ENCODE results near the gene PTPRH.

PTPRH gene

DNA sequence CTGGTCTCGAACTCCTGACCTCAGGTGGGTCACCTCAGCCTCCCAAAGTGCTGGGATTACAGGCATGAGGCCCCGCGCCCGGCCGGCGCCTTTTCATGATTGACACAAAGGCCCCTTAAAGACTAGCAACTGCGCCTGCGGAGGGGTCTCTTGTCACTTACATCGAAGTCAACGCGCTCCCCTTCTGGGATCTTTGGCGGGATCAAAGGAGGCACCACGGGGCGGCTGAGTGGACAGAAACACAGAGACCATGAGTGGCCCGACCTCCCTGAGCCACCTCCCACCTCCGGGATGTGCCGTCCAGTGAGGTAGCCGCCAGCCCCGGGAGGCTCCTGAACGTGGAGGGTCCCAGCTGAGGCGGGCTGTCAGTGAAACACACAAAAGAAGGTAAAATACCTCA, 67.6 kb downstream of the PTPRH start:
- in situ Hi-C loops (cut with HindIII; ENCODE audit: low sequenced_read_pairs): no loop called here

DNA sequence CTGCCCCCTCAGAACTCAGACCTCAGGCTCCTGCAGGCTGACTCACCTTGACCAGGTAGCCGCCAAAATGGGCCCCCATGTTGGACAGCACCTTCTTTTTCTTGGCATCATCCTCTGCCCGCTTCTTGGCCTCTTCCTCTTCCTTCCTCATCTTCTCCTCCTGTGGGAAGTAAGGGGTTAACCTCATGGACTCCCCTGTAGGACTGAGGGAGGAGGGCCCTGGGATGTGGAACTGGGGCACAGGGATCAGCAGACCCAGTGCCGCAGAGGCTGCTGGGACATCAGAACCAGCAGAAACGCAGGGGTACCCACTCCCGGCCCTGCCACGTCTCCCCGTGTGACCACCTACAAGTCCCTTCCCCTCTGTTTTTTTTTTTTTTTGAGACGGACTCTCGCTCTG, 71.4 kb downstream of the PTPRH start:
- in situ Hi-C loops (cut with HindIII; ENCODE audit: low sequenced_read_pairs): no loop called here

DNA sequence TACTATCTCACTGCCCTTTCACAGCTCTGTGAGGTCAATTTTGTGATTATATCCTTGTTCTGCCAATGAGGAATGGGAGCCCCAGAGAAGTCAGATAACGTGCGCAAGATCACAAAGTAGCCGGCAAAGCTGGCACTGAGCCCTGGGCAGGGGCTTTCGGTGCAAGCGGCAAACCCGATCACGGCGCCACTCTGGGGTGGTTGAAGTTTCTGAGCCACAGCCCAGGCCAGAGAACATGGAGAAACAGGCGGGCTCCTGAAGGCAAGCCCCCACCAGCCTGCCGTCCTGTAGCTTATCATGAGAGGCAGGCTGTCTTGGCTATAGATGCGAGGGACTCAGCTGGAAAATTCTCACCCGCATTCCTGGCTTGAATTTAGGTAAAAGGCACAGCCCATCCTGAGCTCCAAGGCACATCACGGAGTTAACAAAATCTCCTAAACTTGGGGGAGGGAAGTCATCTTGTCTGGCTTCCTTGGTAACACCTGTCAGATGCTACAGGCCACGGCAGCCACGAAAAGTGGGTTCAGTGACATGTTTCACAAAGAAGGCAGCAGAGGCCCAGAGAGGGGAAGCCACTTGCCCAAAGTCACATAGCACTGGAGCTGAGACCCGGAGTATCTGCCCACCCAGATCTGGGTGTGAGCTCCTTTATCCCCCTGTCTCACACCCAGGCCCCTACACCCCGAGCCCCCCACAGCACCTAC, 72.8 kb downstream of the PTPRH start:
- in situ Hi-C loops (cut with HindIII; ENCODE audit: low sequenced_read_pairs): no loop called here

DNA sequence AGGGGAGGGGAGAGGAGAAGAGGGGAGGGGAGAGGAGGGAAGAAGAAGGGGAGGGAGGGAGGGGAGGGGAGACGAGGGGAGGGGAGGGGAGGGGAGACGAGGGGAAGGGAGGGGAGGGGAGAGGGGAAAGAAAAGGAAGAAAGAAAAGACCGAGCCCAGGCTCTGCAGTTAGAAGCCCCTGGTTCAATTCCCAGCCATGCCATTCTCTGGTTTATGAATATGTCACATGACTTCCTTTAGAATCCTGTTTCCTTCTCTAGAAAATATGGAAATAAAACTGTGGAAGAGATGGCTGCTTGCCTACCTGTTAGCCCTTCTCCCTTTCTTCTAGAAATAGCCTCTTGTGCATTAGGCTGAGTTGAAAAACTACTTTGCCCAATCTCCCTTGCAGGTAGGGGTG, 74.6 kb downstream of the PTPRH start:
- in situ Hi-C loops (cut with HindIII; ENCODE audit: low sequenced_read_pairs): no loop called here

DNA sequence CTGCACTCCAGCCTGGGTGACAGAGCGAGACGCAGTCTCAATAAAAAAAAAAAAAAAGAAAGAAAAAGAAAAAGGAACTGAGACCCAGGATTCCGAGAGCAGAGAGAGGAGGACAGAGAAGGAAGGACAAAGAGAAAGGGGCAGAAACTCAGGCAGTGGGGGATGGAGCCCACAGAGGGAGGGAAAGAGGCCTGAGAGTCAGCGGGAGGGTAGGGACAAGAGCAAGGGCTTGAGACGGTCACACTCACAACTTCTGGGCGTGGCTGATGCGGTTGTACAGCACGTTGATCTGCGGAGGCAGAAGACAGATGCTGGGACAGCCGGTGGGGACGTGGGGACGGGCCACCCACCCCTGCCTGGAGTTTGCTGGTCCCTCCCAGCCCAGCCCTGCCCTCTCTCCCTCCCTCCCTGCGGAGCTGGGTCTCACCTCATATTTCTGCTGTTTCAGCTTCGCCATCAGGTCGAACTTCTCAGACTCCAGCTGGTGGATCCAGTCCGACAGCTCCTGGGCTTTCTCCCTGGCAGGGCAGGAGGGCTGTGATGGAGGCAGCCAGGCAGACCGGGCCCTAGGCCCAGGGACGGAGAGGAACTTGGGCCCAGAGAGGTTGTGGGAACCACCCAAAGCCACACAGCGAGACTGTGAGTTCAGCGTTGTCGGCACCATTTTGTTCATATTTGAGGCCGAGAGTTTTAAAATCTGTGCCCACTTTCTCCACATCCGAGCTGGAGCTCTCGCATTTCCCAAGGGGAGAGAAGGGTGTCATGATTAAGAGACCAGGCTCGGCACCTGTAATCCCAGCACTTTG, 75.5 kb downstream of the PTPRH start:
- in situ Hi-C loops (cut with HindIII; ENCODE audit: low sequenced_read_pairs): no loop called here

DNA sequence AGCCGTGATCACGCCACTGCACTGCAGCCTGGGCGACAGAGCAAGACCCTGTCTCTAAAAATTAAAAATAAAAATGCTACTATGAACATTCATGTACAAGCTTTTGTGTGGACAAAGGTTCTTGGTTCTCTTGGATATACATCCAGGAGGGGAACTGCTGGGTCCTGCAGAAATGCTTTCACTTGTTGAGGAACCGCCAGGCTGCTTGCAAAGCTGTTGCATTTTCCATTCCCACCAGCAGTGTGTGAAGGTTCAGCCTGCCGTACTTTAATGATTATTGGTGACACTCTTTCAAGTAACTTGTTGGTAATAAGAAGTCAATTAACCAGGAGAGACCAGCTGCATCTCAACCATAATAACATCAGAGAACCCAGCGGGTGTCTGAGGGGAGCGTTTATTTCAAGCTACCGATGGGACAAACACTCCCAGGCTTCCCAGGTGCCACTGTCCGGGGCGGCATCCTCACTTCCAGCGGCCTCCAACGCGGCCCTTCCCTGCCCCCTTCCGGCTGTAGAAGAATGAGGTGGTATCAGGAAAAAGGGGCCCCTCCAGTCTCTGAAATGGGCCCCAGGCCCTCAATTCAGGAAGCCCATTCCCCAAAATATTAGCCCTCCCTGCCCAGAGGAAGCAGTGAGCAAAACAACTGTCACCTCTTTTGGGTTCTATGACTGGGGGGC, 76.7 kb downstream of the PTPRH start:
- in situ Hi-C loops (cut with HindIII; ENCODE audit: low sequenced_read_pairs): no loop called here

DNA sequence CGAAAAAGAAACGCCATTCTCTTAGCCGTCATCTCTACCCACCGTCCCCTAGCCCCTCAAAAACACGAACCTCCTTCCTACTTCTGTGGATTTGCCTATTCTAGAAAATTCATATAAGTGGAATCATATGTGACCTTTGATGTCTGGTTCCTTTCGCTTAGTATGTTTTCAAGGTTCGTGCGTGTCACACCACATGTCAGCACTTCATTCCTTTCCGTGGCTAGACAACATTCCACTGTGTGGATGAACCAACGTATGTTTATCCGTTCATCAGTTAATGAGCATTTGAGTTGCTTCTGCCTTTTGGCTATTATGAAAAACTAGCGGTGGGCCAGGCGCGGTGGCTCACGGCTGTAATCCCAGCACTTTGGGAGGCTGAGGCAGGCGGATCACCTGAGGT, 77.9 kb downstream of the PTPRH start:
- in situ Hi-C loops (cut with HindIII; ENCODE audit: low sequenced_read_pairs): no loop called here
